ENCODE data around the gene ARMH1. TPM values are rescaled to one million over a fixed set of nuclear protein-coding genes. Genes with fewer than 3 reads are reported as not detected.

Gene ARMH1
- total RNA-seq, 2 experiments from 2014 or later: 134 to 141 TPM

GRCh38 chr1:44672254-44672955 is 2.1 kb upstream of the ARMH1 start:
- ChIA-PET CTCF (interaction anchor here (1.1 to 6.8 kb wide), 2 partner anchors 17 to 20 kb away, joined by 4 to 43 read pairs; no protein-coding TSS in a partner anchor), POLR2A (interaction anchor here (0.6 to 5.2 kb wide), 3 partner anchors 40 to 49 kb away, joined by 4 to 36 read pairs (median 9); no protein-coding TSS in a partner anchor)
- Mint-ChIP-seq H3K27me3 (no peaks in the 10 kb centered on the region), H3K4me1 (ENCODE audit: low read depth) (peaks cover 23% of the 10 kb centered on the region), H3K4me3 (no peak overlapping the region), H3K36me3 (no peaks in the 10 kb centered on the region), H3K27ac (no peak overlapping the region), H3K9me3 (no peaks in the 10 kb centered on the region)
- intact Hi-C loops (cut with micrococcal nuclease): loop anchor here (5.0 to 10.0 kb wide), 4 partner anchors 45 to 632 kb away; partner anchors contain the start of genes BTBD19, DYNLT4, HECTD3 and UROD
- peak; percentile 41 for DNase-seq

GRCh38 chr1:44672961-44673674 is 1.4 kb upstream of the ARMH1 start:
- Mint-ChIP-seq H3K4me1 (ENCODE audit: low read depth) (peaks cover 23% of the 10 kb centered on the region), H3K4me3 (peak overlapping the region; percentile 83), H3K27me3 (no peaks in the 10 kb centered on the region), H3K27ac (no peak overlapping the region), H3K36me3 (no peaks in the 10 kb centered on the region), H3K9me3 (no peaks in the 10 kb centered on the region)
- no peak for DNase-seq
- intact Hi-C loops (cut with micrococcal nuclease): loop anchor here (5.0 to 10.0 kb wide), 4 partner anchors 44 to 632 kb away; partner anchors contain the start of genes BTBD19, DYNLT4, HECTD3 and UROD
- POLR2A ChIA-PET: interaction anchor here (1.0 to 5.2 kb wide), 5 partner anchors 9 to 136 kb away, joined by 3 to 36 read pairs (median 7); partner anchors contain the start of gene RNU5D-1
- CTCF ChIA-PET: interaction anchor here (1.1 to 6.8 kb wide), 4 partner anchors 18 to 456 kb away, joined by 3 to 43 read pairs (median 4); no protein-coding TSS in a partner anchor

DNA sequence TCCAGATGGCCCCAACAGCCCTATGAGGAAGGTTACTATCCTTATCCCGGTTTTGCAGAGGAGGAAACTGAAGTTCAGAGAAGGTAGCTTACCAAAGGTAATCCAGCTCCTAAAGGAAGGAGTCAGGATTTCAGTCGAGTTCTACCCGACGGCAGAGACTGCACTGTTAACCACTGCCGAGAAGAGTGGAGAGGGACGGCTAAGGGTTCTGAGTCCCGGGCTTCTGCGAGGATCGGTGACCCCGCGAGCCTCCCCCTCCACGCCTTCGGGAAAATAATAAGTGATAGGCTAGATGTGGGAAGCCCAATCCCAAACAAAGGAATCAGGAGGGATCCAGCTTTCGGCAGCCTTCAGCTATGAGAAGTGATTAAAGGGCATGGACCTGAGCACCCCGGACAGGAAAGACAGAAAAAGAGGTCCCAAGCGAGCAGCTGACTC is 820 bp upstream of the ARMH1 start:
- Mint-ChIP-seq H3K27ac (peak overlapping the region; percentile 88), H3K4me3 (peak overlapping the region; percentile 83), H3K36me3 (no peaks in the 10 kb centered on the region), H3K4me1 (ENCODE audit: low read depth) (peaks cover 23% of the 10 kb centered on the region), H3K9me3 (no peaks in the 10 kb centered on the region), H3K27me3 (no peaks in the 10 kb centered on the region)
- intact Hi-C loops (cut with micrococcal nuclease): loop anchor here (1.0 to 10.0 kb wide), 7 partner anchors 41 to 631 kb away; partner anchors contain the start of genes BTBD19, DYNLT4, ERI3 and HECTD3
- ChIA-PET CTCF (interaction anchor here (0.7 to 6.8 kb wide), 11 partner anchors 10 to 456 kb away, joined by 3 to 43 read pairs (median 4); partner anchors contain the start of genes KIF2C and PLK3), POLR2A (interaction anchor here (1.0 to 5.2 kb wide), 7 partner anchors 9 to 666 kb away, joined by 3 to 36 read pairs (median 5); partner anchors contain the start of genes MUTYH, RNU5D-1 and TOE1)
- DNase-seq: no peak

- ChIA-PET CTCF (interaction anchor here (0.9 to 6.8 kb wide), 4 partner anchors 12 to 23 kb away, joined by 3 to 43 read pairs (median 6); no protein-coding TSS in a partner anchor), POLR2A (interaction anchor here (1.1 to 5.2 kb wide), 4 partner anchors 14 to 56 kb away, joined by 3 to 36 read pairs (median 15); partner anchors contain the start of gene RNU5D-1)
- intact Hi-C loops (cut with micrococcal nuclease): loop anchor here (10.0 kb wide), 1 partner anchor 630 kb away; no protein-coding TSS in a partner anchor
- Mint-ChIP-seq H3K4me3 (peak overlapping the region; percentile 83), H3K27ac (peak overlapping the region; percentile 88), H3K9me3 (no peaks in the 10 kb centered on the region), H3K4me1 (ENCODE audit: low read depth) (peaks cover 23% of the 10 kb centered on the region), H3K27me3 (no peaks in the 10 kb centered on the region), H3K36me3 (no peaks in the 10 kb centered on the region)
- DNase-seq: no peak
Measured at GRCh38 chr1:44675186-44675585, 672 bp downstream of the ARMH1 start.

GRCh38 chr1:44676484-44677200 is 2.1 kb downstream of the ARMH1 start:
- no peak overlapping the region for H3K4me3 Mint-ChIP-seq
- H3K27ac Mint-ChIP-seq: no peak overlapping the region
- no peaks in the 10 kb centered on the region for H3K36me3 Mint-ChIP-seq
- ChIA-PET POLR2A (interaction anchor here (1.1 to 1.5 kb wide), 3 partner anchors 44 to 54 kb away, joined by 3 to 7 read pairs (median 3); partner anchors contain the start of gene RNU5D-1), CTCF (interaction anchor here (1.0 to 6.8 kb wide), 2 partner anchors 11 to 24 kb away, joined by 3 to 43 read pairs; no protein-coding TSS in a partner anchor)
- DNase-seq: no peak
- H3K4me1 Mint-ChIP-seq (ENCODE audit: low read depth): peaks cover 23% of the 10 kb centered on the region
- no peaks in the 10 kb centered on the region for H3K9me3 Mint-ChIP-seq
- intact Hi-C loops (cut with micrococcal nuclease): loop anchor here (10.0 kb wide), 1 partner anchor 628 kb away; no protein-coding TSS in a partner anchor
- no peaks in the 10 kb centered on the region for H3K27me3 Mint-ChIP-seq

DNA sequence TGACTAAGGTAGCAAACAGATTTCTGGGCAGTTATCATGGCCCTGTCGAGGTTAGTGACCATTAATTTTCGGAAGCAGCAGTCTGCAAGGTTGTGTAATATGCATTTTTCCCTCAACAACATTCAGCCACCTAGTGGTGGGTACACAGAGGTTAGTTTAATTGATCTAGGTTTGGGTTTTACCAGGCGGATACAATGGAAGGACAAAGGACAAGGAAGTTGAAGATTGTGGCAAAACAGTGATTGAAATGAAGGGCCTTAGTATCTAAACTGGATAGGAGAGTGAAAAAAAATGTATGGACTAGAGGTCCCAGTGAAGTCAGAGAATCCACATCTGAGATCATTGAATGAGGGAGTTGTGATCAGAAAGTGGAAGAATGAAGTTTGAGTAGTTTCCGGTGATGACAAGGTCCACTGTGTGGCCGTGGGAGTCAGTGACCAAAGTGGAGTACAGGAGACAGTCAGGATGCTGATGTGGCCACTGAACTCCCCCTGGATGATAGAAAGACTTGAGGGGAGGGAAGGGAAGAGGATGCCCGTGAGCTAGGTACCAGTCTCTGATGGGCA is 2.8 kb downstream of the ARMH1 start:
- H3K4me1 Mint-ChIP-seq (ENCODE audit: low read depth): peaks cover 18% of the 10 kb centered on the region
- POLR2A ChIA-PET: interaction anchor here (1.3 to 1.5 kb wide), 2 partner anchors 44 to 45 kb away, joined by 3 to 7 read pairs; no protein-coding TSS in a partner anchor
- DNase-seq: no peak
- H3K36me3 Mint-ChIP-seq: no peaks in the 10 kb centered on the region
- H3K27ac Mint-ChIP-seq: no peak overlapping the region
- intact Hi-C loops (cut with micrococcal nuclease): loop anchor here (10.0 kb wide), 1 partner anchor 628 kb away; no protein-coding TSS in a partner anchor
- no peaks in the 10 kb centered on the region for H3K9me3 Mint-ChIP-seq
- no peaks in the 10 kb centered on the region for H3K27me3 Mint-ChIP-seq
- no peak overlapping the region for H3K4me3 Mint-ChIP-seq
- CTCF ChIA-PET: interaction anchor here (1.0 to 1.2 kb wide), 3 partner anchors 10 to 25 kb away, joined by 3 to 4 read pairs (median 4); no protein-coding TSS in a partner anchor

DNA sequence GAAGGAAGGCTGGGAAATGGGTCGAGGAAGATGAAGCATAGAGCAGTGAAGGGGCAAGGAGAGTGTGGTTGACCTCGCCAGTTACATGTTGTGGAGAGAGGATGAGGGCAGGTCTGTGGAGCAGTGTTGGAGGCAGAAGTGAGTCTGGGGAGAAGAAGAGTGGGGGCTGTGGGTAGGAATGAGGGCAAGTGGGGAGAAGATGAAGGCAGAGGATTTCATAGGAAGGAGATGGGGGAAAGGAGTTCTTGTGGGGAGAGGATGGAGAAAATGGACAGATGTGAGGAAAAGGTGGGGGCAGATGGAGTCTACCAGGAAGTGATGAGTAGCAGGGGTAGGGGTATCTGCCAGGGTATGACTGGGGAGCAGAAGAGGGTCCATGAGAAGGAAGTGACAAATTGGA is 3.6 kb downstream of the ARMH1 start:
- DNase-seq: no peak
- no peak overlapping the region for H3K27ac Mint-ChIP-seq
- POLR2A ChIA-PET: no interaction called here
- H3K4me3 Mint-ChIP-seq: no peak overlapping the region
- no peaks in the 10 kb centered on the region for H3K9me3 Mint-ChIP-seq
- no peaks in the 10 kb centered on the region for H3K36me3 Mint-ChIP-seq
- H3K4me1 Mint-ChIP-seq (ENCODE audit: low read depth): peaks cover 14% of the 10 kb centered on the region
- intact Hi-C loops (cut with micrococcal nuclease): loop anchor here (10.0 kb wide), 1 partner anchor 627 kb away; no protein-coding TSS in a partner anchor
- H3K27me3 Mint-ChIP-seq: no peaks in the 10 kb centered on the region
- CTCF ChIA-PET: interaction anchor here (1.0 to 1.2 kb wide), 2 partner anchors 9 to 26 kb away, joined by 4 read pairs; no protein-coding TSS in a partner anchor

DNA sequence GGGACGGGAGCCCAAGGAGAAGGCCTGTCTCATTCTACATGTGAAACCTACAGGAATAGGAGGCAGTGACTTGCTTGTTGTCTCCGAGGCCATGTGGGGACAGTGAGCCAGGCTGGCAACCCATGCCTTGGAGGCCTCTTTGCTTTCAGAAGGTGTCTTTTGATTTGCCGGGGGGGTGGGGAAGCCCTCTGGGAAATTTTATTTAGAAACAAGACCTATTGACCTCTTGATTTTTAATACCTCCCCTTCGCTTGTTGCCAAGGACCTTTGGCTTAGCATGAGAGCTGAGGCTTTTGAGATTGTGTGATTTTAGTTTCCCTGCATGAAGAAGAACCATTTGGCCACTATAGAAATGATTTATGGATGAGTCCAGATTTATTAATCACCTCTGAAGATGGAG is 4.1 kb downstream of the ARMH1 start:
- Mint-ChIP-seq H3K27me3 (no peaks in the 10 kb centered on the region), H3K4me1 (ENCODE audit: low read depth) (peaks cover 9% of the 10 kb centered on the region), H3K9me3 (no peaks in the 10 kb centered on the region), H3K36me3 (no peaks in the 10 kb centered on the region), H3K4me3 (no peak overlapping the region), H3K27ac (no peak overlapping the region)
- POLR2A ChIA-PET: no interaction called here
- intact Hi-C loops (cut with micrococcal nuclease): loop anchor here (10.0 kb wide), 1 partner anchor 626 kb away; no protein-coding TSS in a partner anchor
- CTCF ChIA-PET: interaction anchor here (0.8 kb wide), 1 partner anchor 26 kb away, joined by 4 read pairs; no protein-coding TSS in a partner anchor
- no peak for DNase-seq

GRCh38 chr1:44679468-44679867 is 5.0 kb downstream of the ARMH1 start:
- CTCF ChIA-PET: interaction anchor here (0.6 to 0.8 kb wide), 2 partner anchors 27 to 35 kb away, joined by 3 to 4 read pairs; no protein-coding TSS in a partner anchor
- H3K4me3 Mint-ChIP-seq: no peak overlapping the region
- H3K9me3 Mint-ChIP-seq: no peaks in the 10 kb centered on the region
- intact Hi-C loops (cut with micrococcal nuclease): loop anchor here (10.0 kb wide), 1 partner anchor 625 kb away; no protein-coding TSS in a partner anchor
- no peak overlapping the region for H3K27ac Mint-ChIP-seq
- POLR2A ChIA-PET: no interaction called here
- peaks cover 8% of the 10 kb centered on the region for H3K4me1 Mint-ChIP-seq (ENCODE audit: low read depth)
- DNase-seq: no peak
- H3K27me3 Mint-ChIP-seq: no peaks in the 10 kb centered on the region
- no peaks in the 10 kb centered on the region for H3K36me3 Mint-ChIP-seq

DNA sequence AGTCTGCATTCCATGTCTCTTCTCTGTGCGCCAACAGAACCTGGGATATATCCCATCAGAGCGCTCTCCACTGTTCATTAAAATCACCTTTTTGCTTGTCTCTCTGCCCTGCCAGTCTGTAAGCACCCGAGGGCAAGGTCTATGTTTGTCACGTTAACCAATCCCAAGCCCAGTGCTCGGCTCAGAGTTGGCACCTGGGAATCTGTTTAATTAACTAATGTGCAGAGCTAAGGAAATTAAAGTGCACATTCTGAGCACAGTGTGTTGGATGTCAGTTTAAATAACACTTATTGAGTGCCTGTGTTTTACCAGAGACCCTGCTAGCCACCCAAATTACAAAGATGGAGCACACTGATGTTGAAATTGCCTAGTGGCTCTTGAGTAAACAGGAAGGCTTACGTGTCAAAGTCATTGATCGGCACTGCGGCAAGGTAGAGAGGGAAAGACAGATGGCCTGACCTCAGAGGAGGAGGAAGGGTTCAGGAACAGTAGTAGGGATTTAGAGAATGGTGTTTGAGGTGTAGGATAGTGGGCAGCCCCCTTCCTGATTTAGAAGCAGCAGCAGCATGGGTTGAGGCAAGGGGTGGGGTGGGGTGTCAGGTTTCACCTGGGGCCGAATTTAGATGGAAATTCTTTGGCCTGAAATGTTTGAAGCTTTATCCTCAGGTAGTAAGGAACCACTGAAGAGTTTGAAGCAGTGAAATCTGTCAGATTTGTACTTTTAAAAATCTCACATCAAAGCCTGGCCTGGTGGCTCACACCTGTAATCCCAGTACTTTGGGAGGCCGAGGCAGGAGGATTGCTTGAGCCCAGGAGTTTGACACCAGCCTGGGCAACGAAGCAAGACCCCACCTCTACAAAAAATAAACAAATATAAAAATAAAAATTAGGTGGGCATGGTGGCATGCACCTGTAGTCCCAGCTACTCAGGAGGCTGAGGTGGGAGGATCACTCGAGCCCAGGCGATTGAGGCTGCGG is 7.7 kb downstream of the ARMH1 start:
- Mint-ChIP-seq H3K27me3 (no peaks in the 10 kb centered on the region), H3K4me1 (ENCODE audit: low read depth) (no peaks in the 10 kb centered on the region), H3K27ac (no peak overlapping the region), H3K9me3 (no peaks in the 10 kb centered on the region), H3K36me3 (no peaks in the 10 kb centered on the region), H3K4me3 (no peak overlapping the region)
- ChIA-PET POLR2A (no interaction called here), CTCF (interaction anchor here (1.0 kb wide), 1 partner anchor 29 kb away, joined by 4 read pairs; no protein-coding TSS in a partner anchor)
- intact Hi-C loops (cut with micrococcal nuclease): no loop called here
- DNase-seq: no peak
